SH-SY5Y (cell line): ENCODE results near the gene ZDHHC19.

Experiments used
- GATA2 ChIP-seq: IDR thresholded peaks from 2 replicates; pipeline ENCODE4 v1.6.1; 2011; ENCODE audit warnings: mild to moderate bottlenecking, low read depth, low read length
- GATA3 ChIP-seq: IDR thresholded peaks from 2 replicates; pipeline ENCODE4 v1.6.1; 2011; ENCODE audit warnings: low read depth, mild to moderate bottlenecking, low read length, moderate library complexity

DNA sequence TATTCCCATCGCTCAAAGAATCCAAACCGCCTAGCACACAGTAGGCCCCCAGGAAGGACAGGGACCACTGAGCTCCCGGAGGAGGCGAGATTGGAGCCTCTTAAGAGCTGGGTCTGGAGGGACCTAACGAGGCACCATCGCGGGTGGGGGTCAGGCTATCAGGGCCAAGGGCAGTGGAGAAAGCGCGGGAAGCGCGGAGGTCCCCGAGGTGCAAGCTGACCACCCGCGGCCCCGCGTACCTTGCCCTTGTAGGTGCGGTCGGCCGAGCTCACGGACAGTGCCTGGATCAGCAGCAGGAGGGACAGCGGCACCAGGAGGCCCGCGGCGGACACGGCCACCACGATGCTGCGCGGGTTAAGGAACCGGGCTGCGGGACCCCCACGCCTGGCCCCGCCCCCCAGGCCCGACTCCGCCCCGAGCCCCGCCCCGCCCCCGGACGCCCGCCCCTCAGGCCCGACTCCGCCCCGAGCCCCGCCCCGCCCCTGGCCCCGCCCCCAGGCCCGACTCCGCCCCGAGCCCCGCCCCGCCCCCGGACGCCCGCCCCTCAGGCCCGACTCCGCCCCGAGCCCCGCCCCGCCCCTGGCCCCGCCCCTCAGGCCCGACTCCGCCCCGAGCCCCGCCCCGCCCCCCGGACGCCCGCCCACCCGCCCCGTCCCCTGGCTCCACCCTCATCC, 3.9 kb downstream of the ZDHHC19 start:
- no peak for TF ChIP-seq GATA3
- no peak for TF ChIP-seq GATA2
